Lower leg skin (tissue), 3 donors: ENCODE measurements around the gene GNAZ.
"Not testable (repeated sequence)": the region's sequence is repeated elsewhere in the genome, so short reads cannot be mapped to it uniquely, and the experiment has no call there.

ENCODE experiments used
- CTCF ChIP-seq, 3 donors: fragments of 450-650 bp; IDR thresholded peaks; one replicate each; pipeline ENCODE4 v1.5.1; 2016; ENCODE audit warnings: antibody characterized with exemption in 3 of 3, mild to moderate bottlenecking in 3 of 3, moderate library complexity in 2 of 3
- POLR2A ChIP-seq, 2 donors: fragments of 450-650 bp; IDR thresholded peaks; one replicate each; pipeline ENCODE4 v1.6.1; 2016 to 2017; ENCODE audit warnings: antibody characterized with exemption in 2 of 2, mild to moderate bottlenecking in 1 of 2, moderate library complexity in 1 of 2

- not testable (repeated sequence) for TF ChIP-seq POLR2A, CTCF (IDR thresholded peaks at IDR 0.05)
Observed at GRCh38 chr22:23021660-23022353, 48.5 kb upstream of the GNAZ start.
